Activated CD4-positive, alpha-beta T cell treated with anti-CD3 and anti-CD28 coated beads for 36 hours (primary cell): ENCODE measurements around the gene ARID5A. TPM values are rescaled to one million over a fixed set of nuclear protein-coding genes. Genes with fewer than 3 reads are reported as not detected.
A peak's percentile ranks its signal among the peaks of the same experiment; 100 is the strongest.

Experiments used
- ATAC-seq: fragments of 200-7000 bp; cut with Tn5 transposase; one replicate; pipeline ENCODE4 v1.10.0; 2021; ENCODE audit warnings: mild to moderate bottlenecking, moderate library complexity
- CTCF ChIA-PET: fragments of 350-600 bp; sonication (Branson Sonifier 250); formaldehyde crosslinking; loops from one replicate; lab custom pipeline; 2021; ENCODE audit warnings: antibody characterized with exemption; lab: Charles Lee
- POLR2A ChIA-PET: fragments of 350-600 bp; sonication (Branson Sonifier 250); formaldehyde crosslinking; loops from one replicate; lab custom pipeline; 2021; ENCODE audit warnings: antibody characterized with exemption, inconsistent platforms; lab: Charles Lee
- DNase-seq: peaks from one replicate; pipeline ENCODE4 v3.0.0-alpha.2; 2020
- H3K27ac Mint-ChIP-seq: one replicate; pipeline ENCODE4 v1.8.0; 2021; ENCODE audit warnings: mixed read lengths
- H3K27me3 Mint-ChIP-seq: one replicate; pipeline ENCODE4 v1.8.0; 2021; ENCODE audit warnings: mixed read lengths
- H3K36me3 Mint-ChIP-seq: one replicate; pipeline ENCODE4 v1.8.0; 2021; ENCODE audit warnings: low read depth, mixed read lengths
- H3K4me1 Mint-ChIP-seq: one replicate; pipeline ENCODE4 v1.8.0; 2021; ENCODE audit warnings: mixed read lengths
- H3K4me3 Mint-ChIP-seq: one replicate; pipeline ENCODE4 v1.8.0; 2021; ENCODE audit warnings: mild to moderate bottlenecking, moderate library complexity, mixed read lengths
- H3K9me3 Mint-ChIP-seq: one replicate; pipeline ENCODE4 v1.8.0; 2021; ENCODE audit warnings: low read depth, mixed read lengths
- intact Hi-C, 2 experiments: fragments of 100-400 bp; cut with DNase I in 1 of 2; cut with micrococcal nuclease in 1 of 2; formaldehyde crosslinking; loops; one replicate each; pipeline versions ENCODE4 v1.14.2 to v1.15.1; 2022 to 2024; cut with DNase I, micrococcal nuclease
- total RNA-seq, 2 experiments: library from RNA; stranded (reverse); gene quantifications; one replicate each; pipeline ENCODE4 v1.2.3, GENCODE V29; 2021

Gene ARID5A
- total RNA-seq, 2 experiments from 2014 or later: 179 to 191 TPM

GRCh38 chr2:96540136-96540535 is 3.6 kb downstream of the ARID5A start:
- no peak for ATAC-seq
- peaks cover 71% of the 10 kb centered on the region for H3K4me1 Mint-ChIP-seq

GRCh38 chr2:96541398-96542152 is 5.0 kb downstream of the ARID5A start:
- Mint-ChIP-seq H3K9me3 (no peaks in the 10 kb centered on the region), H3K27ac (peak overlapping the region; percentile 15), H3K27me3 (no peaks in the 10 kb centered on the region), H3K4me1 (peaks cover 76% of the 10 kb centered on the region), H3K4me3 (no peak overlapping the region), H3K36me3 (peaks cover 92% of the 10 kb centered on the region)
- POLR2A ChIA-PET: interaction anchor here (6.0 kb wide), 2 partner anchors 13 to 14 kb away, joined by 58 to 144 read pairs; no protein-coding TSS in a partner anchor
- no peak for DNase-seq
- CTCF ChIA-PET: interaction anchor here (1.1 to 9.2 kb wide), 2 partner anchors 14 to 318 kb away, joined by 4 to 95 read pairs; no protein-coding TSS in a partner anchor
- intact Hi-C loops: no loop called here
- ATAC-seq: no peak

More at GRCh38 chr2:96540136-96540535, 3.6 kb downstream of the ARID5A start:
- intact Hi-C loops: no loop called here
- ChIA-PET CTCF (interaction anchor here (0.9 to 9.2 kb wide), 3 partner anchors 11 to 221 kb away, joined by 3 to 95 read pairs (median 3); partner anchors contain the start of gene CNNM4), POLR2A (interaction anchor here (1.7 to 6.0 kb wide), 3 partner anchors 8 to 15 kb away, joined by 4 to 144 read pairs (median 58); no protein-coding TSS in a partner anchor)
- peak overlapping the region; percentile 96 for H3K27ac Mint-ChIP-seq
- no peak for DNase-seq
- peak overlapping the region; percentile 97 for H3K4me3 Mint-ChIP-seq
- H3K27me3 Mint-ChIP-seq: no peaks in the 10 kb centered on the region
- H3K36me3 Mint-ChIP-seq: peaks cover 78% of the 10 kb centered on the region
- H3K9me3 Mint-ChIP-seq: no peaks in the 10 kb centered on the region

GRCh38 chr2:96542357-96542977 is 5.9 kb downstream of the ARID5A start:
- DNase-seq (no peak), ATAC-seq (no peak)
- Mint-ChIP-seq H3K27ac (peak overlapping the region; percentile 39), H3K36me3 (peaks cover 94% of the 10 kb centered on the region), H3K4me3 (peak overlapping the region; percentile 22), H3K4me1 (peaks cover 83% of the 10 kb centered on the region), H3K27me3 (no peaks in the 10 kb centered on the region), H3K9me3 (no peaks in the 10 kb centered on the region)
- intact Hi-C loops: no loop called here
- CTCF ChIA-PET: interaction anchor here (1.0 to 9.2 kb wide), 3 partner anchors 13 to 317 kb away, joined by 3 to 95 read pairs (median 4); no protein-coding TSS in a partner anchor
- POLR2A ChIA-PET: interaction anchor here (6.0 kb wide), 1 partner anchor 14 kb away, joined by 144 read pairs; no protein-coding TSS in a partner anchor

- POLR2A ChIA-PET: no interaction called here
- Mint-ChIP-seq H3K4me3 (peak overlapping the region; percentile 20), H3K27me3 (no peaks in the 10 kb centered on the region), H3K36me3 (peaks cover 72% of the 10 kb centered on the region), H3K9me3 (no peaks in the 10 kb centered on the region), H3K27ac (peak overlapping the region; percentile 69), H3K4me1 (peaks cover 63% of the 10 kb centered on the region)
- intact Hi-C loops: no loop called here
- ATAC-seq: peak; percentile 37
- DNase-seq: peak; percentile 61
- CTCF ChIA-PET: no interaction called here
These were observed 9.8 kb downstream of the ARID5A start for GRCh38 chr2:96546321-96546720.

- DNase-seq: no peak
- H3K27ac Mint-ChIP-seq: peak overlapping the region; percentile 69
- POLR2A ChIA-PET: no interaction called here
- no peaks in the 10 kb centered on the region for H3K9me3 Mint-ChIP-seq
- H3K4me3 Mint-ChIP-seq: no peak overlapping the region
- peaks cover 58% of the 10 kb centered on the region for H3K4me1 Mint-ChIP-seq
- CTCF ChIA-PET: interaction anchor here (0.5 kb wide), 1 partner anchor 210 kb away, joined by 3 read pairs; no protein-coding TSS in a partner anchor
- H3K36me3 Mint-ChIP-seq: peaks cover 68% of the 10 kb centered on the region
- intact Hi-C loops: no loop called here
- H3K27me3 Mint-ChIP-seq: no peaks in the 10 kb centered on the region
- ATAC-seq: no peak
These were observed 10.2 kb downstream of the ARID5A start for GRCh38 chr2:96546797-96547196.

GRCh38 chr2:96547203-96547641 is 10.7 kb downstream of the ARID5A start:
- no peak for ATAC-seq
- Mint-ChIP-seq H3K4me3 (no peak overlapping the region), H3K9me3 (no peaks in the 10 kb centered on the region), H3K27me3 (no peaks in the 10 kb centered on the region), H3K36me3 (peaks cover 67% of the 10 kb centered on the region), H3K27ac (peak overlapping the region; percentile 64), H3K4me1 (peaks cover 57% of the 10 kb centered on the region)
- intact Hi-C loops: no loop called here
- no peak for DNase-seq
- ChIA-PET POLR2A (no interaction called here), CTCF (interaction anchor here (0.5 kb wide), 1 partner anchor 210 kb away, joined by 3 read pairs; no protein-coding TSS in a partner anchor)

GRCh38 chr2:96547731-96548171 is 11.2 kb downstream of the ARID5A start:
- Mint-ChIP-seq H3K4me1 (peaks cover 51% of the 10 kb centered on the region), H3K4me3 (no peak overlapping the region), H3K36me3 (peaks cover 64% of the 10 kb centered on the region), H3K27ac (peak overlapping the region; percentile 64), H3K27me3 (no peaks in the 10 kb centered on the region), H3K9me3 (no peaks in the 10 kb centered on the region)
- intact Hi-C loops: no loop called here
- no peak for DNase-seq
- ChIA-PET POLR2A (interaction anchor here (1.6 kb wide), 1 partner anchor 8 kb away, joined by 4 read pairs; no protein-coding TSS in a partner anchor), CTCF (interaction anchor here (0.8 to 1.3 kb wide), 2 partner anchors 10 to 214 kb away, joined by 3 to 5 read pairs; no protein-coding TSS in a partner anchor)
- ATAC-seq: no peak

- intact Hi-C loops: no loop called here
- ATAC-seq (no peak), DNase-seq (no peak)
- Mint-ChIP-seq H3K4me3 (no peak overlapping the region), H3K4me1 (peaks cover 48% of the 10 kb centered on the region), H3K27ac (no peak overlapping the region), H3K9me3 (no peaks in the 10 kb centered on the region), H3K36me3 (peaks cover 60% of the 10 kb centered on the region), H3K27me3 (no peaks in the 10 kb centered on the region)
- CTCF ChIA-PET: interaction anchor here (0.6 to 1.3 kb wide), 4 partner anchors 11 to 215 kb away, joined by 3 to 5 read pairs (median 3); no protein-coding TSS in a partner anchor
- POLR2A ChIA-PET: interaction anchor here (1.6 kb wide), 1 partner anchor 9 kb away, joined by 4 read pairs; no protein-coding TSS in a partner anchor
These were observed 12.3 kb downstream of the ARID5A start for GRCh38 chr2:96548558-96549465.

GRCh38 chr2:96549466-96549785 is 12.9 kb downstream of the ARID5A start:
- no peak for ATAC-seq
- Mint-ChIP-seq H3K27me3 (no peaks in the 10 kb centered on the region), H3K9me3 (no peaks in the 10 kb centered on the region), H3K27ac (no peak overlapping the region), H3K4me1 (peaks cover 43% of the 10 kb centered on the region), H3K36me3 (peaks cover 56% of the 10 kb centered on the region), H3K4me3 (no peak overlapping the region)
- POLR2A ChIA-PET: no interaction called here
- CTCF ChIA-PET: interaction anchor here (0.6 kb wide), 1 partner anchor 41 kb away, joined by 3 read pairs; no protein-coding TSS in a partner anchor
- intact Hi-C loops: no loop called here
- no peak for DNase-seq

GRCh38 chr2:96549967-96550786 is 13.6 kb downstream of the ARID5A start:
- ATAC-seq (no peak), DNase-seq (no peak)
- H3K4me1 Mint-ChIP-seq: peaks cover 40% of the 10 kb centered on the region
- intact Hi-C loops: loop anchor here in 1 of 2 experiments (5.0 kb wide), 1 partner anchor 143 kb away; no protein-coding TSS in a partner anchor
- H3K27ac Mint-ChIP-seq: no peak overlapping the region
- H3K9me3 Mint-ChIP-seq: no peaks in the 10 kb centered on the region
- POLR2A ChIA-PET: no interaction called here
- H3K36me3 Mint-ChIP-seq: peaks cover 50% of the 10 kb centered on the region
- CTCF ChIA-PET: interaction anchor here (0.6 kb wide), 1 partner anchor 36 kb away, joined by 3 read pairs; no protein-coding TSS in a partner anchor
- H3K4me3 Mint-ChIP-seq: no peak overlapping the region
- no peaks in the 10 kb centered on the region for H3K27me3 Mint-ChIP-seq
